Measurements from ENCODE around the gene SPINT2.
A peak's percentile ranks its signal among the peaks of the same experiment; 100 is the strongest.

SPINT2 gene, protein sequence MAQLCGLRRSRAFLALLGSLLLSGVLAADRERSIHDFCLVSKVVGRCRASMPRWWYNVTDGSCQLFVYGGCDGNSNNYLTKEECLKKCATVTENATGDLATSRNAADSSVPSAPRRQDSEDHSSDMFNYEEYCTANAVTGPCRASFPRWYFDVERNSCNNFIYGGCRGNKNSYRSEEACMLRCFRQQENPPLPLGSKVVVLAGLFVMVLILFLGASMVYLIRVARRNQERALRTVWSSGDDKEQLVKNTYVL

DNA sequence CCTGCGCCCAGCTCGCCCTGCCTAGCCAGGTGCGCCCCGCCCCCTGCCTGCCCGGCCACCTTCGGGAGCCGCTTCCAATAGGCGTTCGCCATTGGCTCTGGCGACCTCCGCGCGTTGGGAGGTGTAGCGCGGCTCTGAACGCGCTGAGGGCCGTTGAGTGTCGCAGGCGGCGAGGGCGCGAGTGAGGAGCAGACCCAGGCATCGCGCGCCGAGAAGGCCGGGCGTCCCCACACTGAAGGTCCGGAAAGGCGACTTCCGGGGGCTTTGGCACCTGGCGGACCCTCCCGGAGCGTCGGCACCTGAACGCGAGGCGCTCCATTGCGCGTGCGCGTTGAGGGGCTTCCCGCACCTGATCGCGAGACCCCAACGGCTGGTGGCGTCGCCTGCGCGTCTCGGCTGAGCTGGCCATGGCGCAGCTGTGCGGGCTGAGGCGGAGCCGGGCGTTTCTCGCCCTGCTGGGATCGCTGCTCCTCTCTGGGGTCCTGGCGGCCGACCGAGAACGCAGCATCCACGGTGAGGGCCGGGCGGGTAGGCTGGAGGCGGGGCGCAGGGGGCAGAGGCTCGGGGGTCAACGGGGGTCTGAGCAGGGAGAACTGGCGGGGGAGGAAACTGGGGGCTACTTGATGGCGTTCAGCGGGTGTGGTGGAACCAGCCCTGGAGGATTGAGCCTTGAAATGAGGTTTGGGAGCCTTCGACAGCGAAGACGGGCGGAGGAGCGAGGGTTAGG lies at the start of gene SPINT2:
TSS of gene SPINT2 (plus strand) at position 88 of the 727 bp plus-strand sequence. CDS start at position 408, 320 bp downstream.
- TF ChIP-seq, protein P1, sequence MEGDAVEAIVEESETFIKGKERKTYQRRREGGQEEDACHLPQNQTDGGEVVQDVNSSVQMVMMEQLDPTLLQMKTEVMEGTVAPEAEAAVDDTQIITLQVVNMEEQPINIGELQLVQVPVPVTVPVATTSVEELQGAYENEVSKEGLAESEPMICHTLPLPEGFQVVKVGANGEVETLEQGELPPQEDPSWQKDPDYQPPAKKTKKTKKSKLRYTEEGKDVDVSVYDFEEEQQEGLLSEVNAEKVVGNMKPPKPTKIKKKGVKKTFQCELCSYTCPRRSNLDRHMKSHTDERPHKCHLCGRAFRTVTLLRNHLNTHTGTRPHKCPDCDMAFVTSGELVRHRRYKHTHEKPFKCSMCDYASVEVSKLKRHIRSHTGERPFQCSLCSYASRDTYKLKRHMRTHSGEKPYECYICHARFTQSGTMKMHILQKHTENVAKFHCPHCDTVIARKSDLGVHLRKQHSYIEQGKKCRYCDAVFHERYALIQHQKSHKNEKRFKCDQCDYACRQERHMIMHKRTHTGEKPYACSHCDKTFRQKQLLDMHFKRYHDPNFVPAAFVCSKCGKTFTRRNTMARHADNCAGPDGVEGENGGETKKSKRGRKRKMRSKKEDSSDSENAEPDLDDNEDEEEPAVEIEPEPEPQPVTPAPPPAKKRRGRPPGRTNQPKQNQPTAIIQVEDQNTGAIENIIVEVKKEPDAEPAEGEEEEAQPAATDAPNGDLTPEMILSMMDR (IDR thresholded peaks at IDR 0.05; ENCODE audit: low read depth, low read length, missing control alignments) = no peak
- peak within 1 kb of the TSS; percentile 52 for H3K4me3 ChIP-seq (ENCODE audit: low read depth, low read length)
- no peak for DNase-seq (ENCODE audit: low read depth)

DNA sequence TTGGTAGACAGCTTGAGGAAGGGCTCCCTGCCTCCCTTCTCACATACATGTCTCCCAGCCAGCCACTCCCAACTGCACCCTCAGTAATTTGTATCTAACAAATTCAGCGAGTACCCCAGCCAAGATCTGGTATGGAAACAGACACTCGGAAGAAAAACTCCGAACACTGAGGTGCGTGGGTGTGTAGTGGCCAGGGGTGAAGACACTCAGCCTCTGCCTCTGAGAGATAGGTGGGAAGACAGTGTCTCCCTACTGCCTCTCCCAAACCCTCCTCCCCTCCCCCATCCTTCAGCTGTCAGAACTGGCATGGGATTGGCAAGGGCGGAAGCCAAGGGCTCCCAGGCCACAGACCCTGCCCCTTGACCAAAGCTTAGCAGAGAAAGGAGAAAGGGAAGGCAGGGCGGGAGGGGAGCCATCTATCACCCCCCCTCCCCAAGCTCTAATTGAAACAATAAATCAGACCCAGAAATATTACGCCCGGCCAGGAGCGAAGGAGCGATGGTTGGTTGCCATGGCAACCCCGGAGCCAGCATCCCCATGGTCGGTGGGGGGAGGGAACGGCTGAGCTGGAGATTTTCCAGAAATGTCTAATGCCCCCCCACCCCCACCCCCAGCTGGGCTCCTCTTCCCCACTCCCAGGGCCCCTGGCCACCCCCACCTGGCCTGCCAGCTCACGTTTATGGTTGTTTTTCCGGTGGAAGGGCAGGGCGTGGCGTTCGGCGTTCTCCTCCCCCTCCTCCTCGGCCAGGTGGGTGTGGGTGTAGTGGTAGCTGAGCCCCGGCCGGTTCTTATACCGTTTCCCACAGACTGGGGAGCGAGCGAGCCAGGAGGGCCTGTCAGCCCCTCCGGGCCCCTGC lies 47.4 kb upstream of the SPINT2 start:
- no peak for DNase-seq (ENCODE audit: low read depth)
- H3K4me3 ChIP-seq (ENCODE audit: low read depth, low read length) = no peak overlapping the region
- TF ChIP-seq, protein P1 (IDR thresholded peaks at IDR 0.05; ENCODE audit: low read depth, low read length, missing control alignments) = no peak

DNA sequence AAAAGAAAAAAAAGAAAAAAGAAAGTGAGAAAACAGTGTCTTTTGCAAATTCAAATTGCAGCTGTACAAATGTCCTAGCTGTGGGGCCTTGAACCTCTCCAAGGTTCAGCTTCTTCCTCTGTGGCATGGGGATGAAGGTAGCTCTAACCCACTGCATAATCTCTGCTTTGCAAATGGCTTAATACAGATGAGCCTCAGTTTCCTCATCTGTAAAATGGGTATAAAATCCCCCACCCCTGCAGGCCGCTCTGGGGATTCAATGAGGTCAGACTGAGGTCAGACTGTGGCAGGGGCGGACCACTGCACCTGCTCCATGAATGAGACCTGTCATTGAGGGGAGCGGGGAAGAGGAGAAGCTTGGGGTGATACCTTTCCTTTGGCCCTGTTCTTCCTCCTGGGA lies 46.2 kb upstream of the SPINT2 start:
- DNase-seq (ENCODE audit: low read depth) = no peak
- no peak overlapping the region for H3K4me3 ChIP-seq (ENCODE audit: low read depth, low read length)
- TF ChIP-seq, protein P1 (IDR thresholded peaks at IDR 0.05; ENCODE audit: low read depth, low read length, missing control alignments) = no peak

DNA sequence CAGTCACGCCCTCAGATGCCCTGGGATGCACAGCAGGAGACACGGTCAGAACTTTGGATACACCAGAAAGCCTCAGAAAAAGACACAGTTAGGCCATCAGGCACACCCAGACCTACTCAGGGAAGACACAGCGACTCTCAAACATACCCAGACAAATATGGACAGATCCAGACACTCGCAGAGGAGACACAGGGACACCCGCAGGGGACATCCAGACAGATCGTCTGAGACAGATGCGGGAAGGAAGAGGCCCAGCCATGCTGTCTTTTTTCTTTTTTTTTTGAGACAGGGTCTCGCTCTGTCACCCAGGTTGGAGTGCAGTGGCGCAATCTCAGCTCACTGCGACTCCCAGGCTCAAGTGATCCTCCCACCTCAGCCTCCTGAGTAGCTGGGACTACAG lies 45.2 kb upstream of the SPINT2 start:
- no peak for DNase-seq (ENCODE audit: low read depth)
- no peak overlapping the region for H3K4me3 ChIP-seq (ENCODE audit: low read depth, low read length)
- TF ChIP-seq, protein P1 (IDR thresholded peaks at IDR 0.05; ENCODE audit: low read depth, low read length, missing control alignments) = no peak

DNA sequence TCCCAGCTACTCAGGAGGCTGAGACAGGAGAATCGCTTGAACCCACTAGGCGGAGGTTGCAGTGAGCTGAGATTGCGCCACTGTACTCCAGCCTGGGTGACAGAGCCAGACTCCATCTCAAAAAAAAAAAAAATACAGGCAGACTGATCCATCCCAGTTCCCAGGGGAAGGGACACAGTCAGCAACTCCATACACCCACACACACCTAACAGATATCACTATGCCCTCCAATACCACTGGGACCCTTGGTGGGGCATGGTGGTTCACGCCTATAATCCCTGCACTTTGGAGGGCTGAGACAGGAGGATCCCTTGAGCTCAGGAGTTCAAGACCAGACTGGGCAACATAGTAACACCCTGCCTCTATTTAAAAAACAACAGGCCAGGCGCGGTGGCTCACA lies 43.0 kb upstream of the SPINT2 start:
- TF ChIP-seq, protein P1 (IDR thresholded peaks at IDR 0.05; ENCODE audit: low read depth, low read length, missing control alignments) = no peak
- no peak overlapping the region for H3K4me3 ChIP-seq (ENCODE audit: low read depth, low read length)
- DNase-seq (ENCODE audit: low read depth) = no peak

DNA sequence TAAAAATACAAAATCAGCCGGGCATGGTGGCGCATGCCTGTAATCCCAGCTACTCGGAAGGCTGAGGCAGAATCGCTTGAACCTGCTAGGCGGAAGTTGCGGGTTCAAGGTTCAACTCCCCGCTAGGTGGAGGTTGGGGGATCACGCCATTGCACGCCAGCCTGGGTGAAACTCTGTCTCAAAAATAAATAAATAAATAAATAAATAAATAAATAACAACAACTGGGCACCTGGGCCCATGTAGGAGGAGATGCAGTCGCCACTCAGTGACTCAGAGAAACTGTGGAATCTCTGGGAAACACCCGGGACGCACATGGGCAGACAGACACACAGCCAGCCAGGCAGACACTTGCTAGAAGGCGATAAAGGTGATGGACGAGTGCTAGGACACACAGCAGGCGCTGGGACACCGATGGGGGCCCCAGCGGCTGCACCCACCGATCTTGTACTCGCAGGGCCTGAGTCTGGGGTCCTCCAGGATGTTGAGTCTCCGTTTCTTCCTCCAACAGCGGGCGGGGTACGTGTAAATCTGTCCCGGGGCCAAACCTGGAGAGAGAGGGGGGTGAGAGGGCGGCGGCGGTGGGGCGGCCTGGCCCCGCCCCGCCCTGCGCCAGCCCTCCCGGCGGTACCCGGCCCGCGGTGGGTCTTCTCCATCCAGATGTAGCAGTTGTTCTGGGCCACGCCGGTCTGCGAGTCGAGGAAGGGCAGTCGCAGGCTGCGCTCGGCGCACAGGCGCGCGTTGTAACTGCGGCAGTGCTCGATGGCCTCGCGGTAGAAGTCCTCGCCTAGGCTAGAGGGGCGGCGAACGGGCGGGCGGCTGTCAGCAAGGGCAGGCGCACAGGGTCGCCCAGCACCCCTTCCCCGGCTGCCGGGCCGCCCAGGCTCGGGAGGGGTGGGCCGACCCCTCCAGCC lies 42.2 kb upstream of the SPINT2 start:
- TF ChIP-seq, protein P1 (IDR thresholded peaks at IDR 0.05; ENCODE audit: low read depth, low read length, missing control alignments) = no peak
- no peak for DNase-seq (ENCODE audit: low read depth)
- H3K4me3 ChIP-seq (ENCODE audit: low read depth, low read length) = no peak overlapping the region
